Prostate gland (tissue), 2 donors: Measurements from ENCODE around the gene BMX.

Source experiments
- POLR2A ChIP-seq: fragments of 450-650 bp; IDR thresholded peaks from one replicate; pipeline ENCODE4 v1.6.1; 2016; ENCODE audit warnings: antibody characterized with exemption, mild to moderate bottlenecking
- TF ChIP-seq, protein P1 (sequence below), 4 experiments: fragments of 200-600 bp in 2 of 4; fragments of 450-650 bp in 2 of 4; sonication (generic) in 2 of 4; IDR thresholded peaks; 1 replicate in 3 of 4; 2 replicates in 1 of 4; pipeline ENCODE4 v1.5.1; 2016 to 2019; ENCODE audit warnings: antibody characterized with exemption in 4 of 4, mild to moderate bottlenecking in 2 of 4, moderate library complexity in 2 of 4

DNA sequence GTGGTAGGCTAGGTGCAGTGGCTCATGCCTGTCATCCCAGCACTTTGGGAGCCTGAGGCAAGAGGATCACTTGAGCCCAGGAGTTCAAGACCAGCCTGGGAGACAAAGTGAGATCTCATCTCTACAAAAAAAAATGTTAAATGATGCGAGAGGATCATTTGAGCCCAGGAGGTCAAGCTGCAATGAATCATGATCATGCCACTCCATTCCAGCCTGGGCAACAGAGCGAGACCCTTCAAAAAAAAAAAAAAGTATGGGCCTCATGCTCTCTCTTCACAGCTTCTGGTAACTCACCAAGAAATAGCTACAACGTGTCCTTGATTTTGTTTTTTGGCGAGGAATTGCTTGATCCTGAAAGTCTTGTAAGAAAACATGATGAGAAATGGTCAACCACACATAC lies 98.9 kb downstream of the BMX start:
- TF ChIP-seq, protein P1, sequence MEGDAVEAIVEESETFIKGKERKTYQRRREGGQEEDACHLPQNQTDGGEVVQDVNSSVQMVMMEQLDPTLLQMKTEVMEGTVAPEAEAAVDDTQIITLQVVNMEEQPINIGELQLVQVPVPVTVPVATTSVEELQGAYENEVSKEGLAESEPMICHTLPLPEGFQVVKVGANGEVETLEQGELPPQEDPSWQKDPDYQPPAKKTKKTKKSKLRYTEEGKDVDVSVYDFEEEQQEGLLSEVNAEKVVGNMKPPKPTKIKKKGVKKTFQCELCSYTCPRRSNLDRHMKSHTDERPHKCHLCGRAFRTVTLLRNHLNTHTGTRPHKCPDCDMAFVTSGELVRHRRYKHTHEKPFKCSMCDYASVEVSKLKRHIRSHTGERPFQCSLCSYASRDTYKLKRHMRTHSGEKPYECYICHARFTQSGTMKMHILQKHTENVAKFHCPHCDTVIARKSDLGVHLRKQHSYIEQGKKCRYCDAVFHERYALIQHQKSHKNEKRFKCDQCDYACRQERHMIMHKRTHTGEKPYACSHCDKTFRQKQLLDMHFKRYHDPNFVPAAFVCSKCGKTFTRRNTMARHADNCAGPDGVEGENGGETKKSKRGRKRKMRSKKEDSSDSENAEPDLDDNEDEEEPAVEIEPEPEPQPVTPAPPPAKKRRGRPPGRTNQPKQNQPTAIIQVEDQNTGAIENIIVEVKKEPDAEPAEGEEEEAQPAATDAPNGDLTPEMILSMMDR (IDR thresholded peaks at IDR 0.05) = no peak
- no peak for TF ChIP-seq POLR2A
